DND-41 (cell line): ENCODE measurements around the gene PPP1R15B.

Source experiments
- EZH2 ChIP-seq: IDR thresholded peaks from 3 replicates; pipeline ENCODE4 v1.6.1; 2012; ENCODE audit warnings: borderline replicate concordance, low read depth, mild to moderate bottlenecking, moderate library complexity, low read length, inconsistent platforms; ENCODE audit not compliant: severe bottlenecking
- TF ChIP-seq, protein P1 (sequence below): IDR thresholded peaks from 2 replicates; pipeline ENCODE4 v1.5.1; 2012; ENCODE audit warnings: borderline replicate concordance, low read length, moderate library complexity, mild to moderate bottlenecking; ENCODE audit not compliant: poor library complexity, severe bottlenecking; ENCODE audit errors: extremely low read depth

DNA sequence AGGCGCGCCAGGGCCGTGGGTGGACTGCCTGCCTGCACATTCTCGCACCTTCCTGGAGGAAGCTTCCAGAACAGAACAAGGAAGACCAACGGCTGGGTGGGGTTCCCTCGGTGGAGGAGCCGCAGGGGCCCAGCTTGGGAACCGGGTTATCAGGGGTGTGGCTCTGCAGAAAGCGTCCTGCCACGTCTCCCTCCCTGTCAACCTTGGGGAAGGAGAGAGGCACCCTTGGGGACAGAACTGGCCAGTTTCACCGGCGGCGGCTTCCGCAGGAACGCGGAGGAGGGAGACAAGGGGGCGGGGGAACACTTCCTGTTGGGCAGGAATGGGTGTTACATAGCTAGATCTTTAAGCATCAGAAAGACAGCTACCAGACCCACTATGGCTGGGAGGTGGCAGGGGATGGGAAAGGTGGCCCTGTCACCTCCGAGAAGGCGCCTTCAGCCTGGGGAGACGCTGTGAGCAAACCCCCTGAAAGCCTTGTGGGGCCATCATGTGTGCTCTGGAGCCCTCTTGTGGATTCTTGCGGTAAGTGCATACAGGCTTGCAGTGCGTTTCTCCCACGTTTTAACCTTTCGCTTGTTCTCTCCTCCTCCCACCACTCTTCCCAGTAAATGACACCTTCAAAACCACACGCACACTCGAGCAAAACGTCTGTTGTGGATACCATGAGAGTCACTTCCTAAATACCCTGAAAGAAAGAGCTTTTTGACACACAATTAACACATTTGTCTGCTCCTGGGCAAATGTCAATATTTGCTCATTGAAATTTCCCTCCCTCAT lies 48.1 kb downstream of the PPP1R15B start:
- TF ChIP-seq, protein P1, sequence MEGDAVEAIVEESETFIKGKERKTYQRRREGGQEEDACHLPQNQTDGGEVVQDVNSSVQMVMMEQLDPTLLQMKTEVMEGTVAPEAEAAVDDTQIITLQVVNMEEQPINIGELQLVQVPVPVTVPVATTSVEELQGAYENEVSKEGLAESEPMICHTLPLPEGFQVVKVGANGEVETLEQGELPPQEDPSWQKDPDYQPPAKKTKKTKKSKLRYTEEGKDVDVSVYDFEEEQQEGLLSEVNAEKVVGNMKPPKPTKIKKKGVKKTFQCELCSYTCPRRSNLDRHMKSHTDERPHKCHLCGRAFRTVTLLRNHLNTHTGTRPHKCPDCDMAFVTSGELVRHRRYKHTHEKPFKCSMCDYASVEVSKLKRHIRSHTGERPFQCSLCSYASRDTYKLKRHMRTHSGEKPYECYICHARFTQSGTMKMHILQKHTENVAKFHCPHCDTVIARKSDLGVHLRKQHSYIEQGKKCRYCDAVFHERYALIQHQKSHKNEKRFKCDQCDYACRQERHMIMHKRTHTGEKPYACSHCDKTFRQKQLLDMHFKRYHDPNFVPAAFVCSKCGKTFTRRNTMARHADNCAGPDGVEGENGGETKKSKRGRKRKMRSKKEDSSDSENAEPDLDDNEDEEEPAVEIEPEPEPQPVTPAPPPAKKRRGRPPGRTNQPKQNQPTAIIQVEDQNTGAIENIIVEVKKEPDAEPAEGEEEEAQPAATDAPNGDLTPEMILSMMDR: peak; percentile 99
- TF ChIP-seq EZH2: no peak
